Upper lobe of left lung (tissue), 6 donors: ENCODE measurements around the gene SRSF11. TPM values are rescaled to one million over a fixed set of nuclear protein-coding genes. Genes with fewer than 3 reads are reported as not detected.

ENCODE experiments used
- ATAC-seq, 2 donors: fragments of 200-7000 bp; cut with Tn5 transposase; one replicate each; pipeline ENCODE4 v1.9.1; 2022; ENCODE audit warnings: mild to moderate bottlenecking in 2 of 2, moderate library complexity in 2 of 2; ENCODE audit not compliant: low FRiP score in 2 of 2
- DNase-seq, 2 donors: peaks; one replicate each; pipeline ENCODE4 v3.0.0-alpha.2; 2019 to 2020
- H3K27ac ChIP-seq, 4 donors: fragments of 200-600 bp; sonication (generic); one replicate each; pipeline ENCODE4 v1.5.1; 2016 to 2019
- H3K27me3 ChIP-seq, 4 donors: fragments of 200-600 bp; sonication (generic); one replicate each; pipeline ENCODE4 v1.5.1; 2017 to 2019
- H3K36me3 ChIP-seq, 4 donors: fragments of 200-600 bp; sonication (generic); one replicate each; pipeline ENCODE4 v1.5.1; 2016 to 2019
- H3K4me1 ChIP-seq, 4 donors: fragments of 200-600 bp; sonication (generic); one replicate each; pipeline ENCODE4 v1.5.1; 2018 to 2019
- H3K4me3 ChIP-seq, 4 donors: fragments of 200-600 bp; sonication (generic); one replicate each; pipeline ENCODE4 v1.5.1; 2017 to 2019; ENCODE audit warnings: mild to moderate bottlenecking in 2 of 4, moderate library complexity in 1 of 4
- H3K9me3 ChIP-seq, 4 donors: fragments of 200-600 bp; sonication (generic); one replicate each; pipeline ENCODE4 v1.5.1; 2018 to 2019
- CTCF ChIP-seq, 6 experiments: fragments of 450-650 bp in 4 of 6; fragments of 200-600 bp in 2 of 6; sonication (generic) in 2 of 6; IDR thresholded peaks; one replicate each; pipeline ENCODE4 v1.5.1; 2016 to 2019; ENCODE audit warnings: antibody characterized with exemption in 6 of 6
- EP300 ChIP-seq, 4 donors: sonication (generic); formaldehyde crosslinking; IDR thresholded peaks; one replicate each; pipeline ENCODE4 v1.5.1; 2017; ENCODE audit warnings: antibody characterized with exemption in 4 of 4, control low read depth in 2 of 4
- POLR2A ChIP-seq, 4 donors: fragments of 450-650 bp; IDR thresholded peaks; one replicate each; pipeline ENCODE4 v1.5.1; 2016 to 2017; ENCODE audit warnings: antibody characterized with exemption in 4 of 4, mild to moderate bottlenecking in 2 of 4
- POLR2AphosphoS5 ChIP-seq, 2 donors: sonication (generic); formaldehyde crosslinking; IDR thresholded peaks; one replicate each; pipeline ENCODE4 v1.5.1; 2017; ENCODE audit warnings: antibody characterized with exemption in 2 of 2
- WGBS, 2 donors: methylation state at CpG; one replicate each; pipeline ENCODE4 v1.1.5; 2017 to 2018; 5-methylcytosine and 5-hydroxymethylcytosine counted together
- small RNA-seq, 4 donors: library from RNA; depleted of rRNA; stranded (forward); fragments of <200 nt; gene quantifications; one replicate each; pipeline ENCODE3, GENCODE V24; 2016
- total RNA-seq, 6 donors: library from RNA; depleted of rRNA in 4 of 6; stranded (reverse); fragments of >200 nt in 4 of 6; gene quantifications; one replicate each; pipeline versions ENCODE4 v1.1.0 to v1.2.1, GENCODE V29; 2016 to 2021
- donor health status: DM: no; HTN: no; CAD: no; lungs with moderate emphysema.
- donor health status: DM: no; HTN: yes; CAD: no; lungs with severe emphysema.

SRSF11 gene
- total RNA-seq, 6 donors from 2014 or later, result 97.6 to 662 (median 145) TPM

- Histone ChIP-seq H3K4me3 (no peak overlapping the region), H3K36me3 (peaks cover 6 to 49% (median 16%) of the 10 kb centered on the region in 4 donors), H3K9me3 (no peaks in the 10 kb centered on the region), H3K27me3 (no peaks in the 10 kb centered on the region), H3K27ac (no peak overlapping the region), H3K4me1 (no peaks in the 10 kb centered on the region)
- ATAC-seq, result no peak
- DNase-seq, result no peak
- 90 to 98% methylated on average over 1 of the region's 1 CpG for WGBS, 2 donors
- no peak for TF ChIP-seq POLR2A (IDR thresholded peaks at IDR 0.05)
These were observed 69.0 kb downstream of the SRSF11 start for GRCh38 chr1:70290218-70290617.

GRCh38 chr1:70293186-70293843 lies 72.1 kb downstream of the SRSF11 start:
- Histone ChIP-seq H3K36me3 (peaks cover 6 to 60% (median 16%) of the 10 kb centered on the region in 4 donors), H3K4me1 (no peaks in the 10 kb centered on the region), H3K9me3 (no peaks in the 10 kb centered on the region), H3K27ac (no peak overlapping the region), H3K27me3 (no peaks in the 10 kb centered on the region), H3K4me3 (no peak overlapping the region)
- TF ChIP-seq POLR2A (IDR thresholded peaks at IDR 0.05) (no peak), EP300 (IDR thresholded peaks at IDR 0.05) (no peak), CTCF (IDR thresholded peaks at IDR 0.05) (no peak), POLR2AphosphoS5 (IDR thresholded peaks at IDR 0.05) (no peak)
- ATAC-seq, result no peak
- no peak for DNase-seq

GRCh38 chr1:70295749-70296148 lies 74.6 kb downstream of the SRSF11 start:
- H3K36me3 ChIP-seq, result peaks cover 11 to 73% (median 21%) of the 10 kb centered on the region in 4 donors
- TF ChIP-seq EP300 (IDR thresholded peaks at IDR 0.05) (no peak), CTCF (IDR thresholded peaks at IDR 0.05) (no peak), POLR2AphosphoS5 (IDR thresholded peaks at IDR 0.05) (no peak), POLR2A (IDR thresholded peaks at IDR 0.05) (no peak)
- no peaks in the 10 kb centered on the region for H3K4me1 ChIP-seq
- H3K27me3 ChIP-seq, result no peaks in the 10 kb centered on the region
- no peak overlapping the region for H3K4me3 ChIP-seq
- no peaks in the 10 kb centered on the region for H3K9me3 ChIP-seq
- ATAC-seq, result no peak
- WGBS, 2 donors, result 96% methylated on average over 4 of the region's 4 CpGs
- DNase-seq, result no peak
- H3K27ac ChIP-seq, result no peak overlapping the region

DNA sequence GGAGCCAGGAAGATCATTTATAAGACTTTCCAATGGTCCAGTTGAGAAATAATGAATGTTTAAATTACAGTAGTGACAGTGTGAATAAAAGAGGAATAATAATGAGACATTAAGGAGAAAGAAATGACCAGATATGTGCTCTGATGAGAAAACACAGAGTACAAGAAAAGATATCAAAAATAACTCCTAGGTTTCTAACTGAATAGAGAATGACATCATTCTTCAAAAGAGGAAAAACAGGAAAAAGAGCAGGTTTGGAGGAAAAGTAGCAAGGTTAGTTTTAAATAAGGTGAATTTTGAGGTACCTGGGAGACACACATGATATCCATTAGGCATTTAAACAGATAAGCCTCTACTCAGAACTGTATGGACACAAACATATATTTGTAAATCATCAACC lies 78.3 kb downstream of the SRSF11 start:
- no peaks in the 10 kb centered on the region for H3K4me1 ChIP-seq
- no peak for TF ChIP-seq EP300 (IDR thresholded peaks at IDR 0.05)
- TF ChIP-seq POLR2A (IDR thresholded peaks at IDR 0.05), result no peak
- TF ChIP-seq CTCF (IDR thresholded peaks at IDR 0.05), result no peak
- TF ChIP-seq POLR2AphosphoS5 (IDR thresholded peaks at IDR 0.05), result no peak
- no peak for DNase-seq
- H3K9me3 ChIP-seq, result no peaks in the 10 kb centered on the region
- no peak overlapping the region for H3K4me3 ChIP-seq
- ATAC-seq, result no peak
- no peaks in the 10 kb centered on the region for H3K27me3 ChIP-seq
- H3K27ac ChIP-seq, result no peak overlapping the region
- H3K36me3 ChIP-seq, result peaks cover 5 to 52% (median 13%) of the 10 kb centered on the region in 4 donors

Small RNA genes within 50 kb of the gene (small RNA-seq; reads per million reads assigned to genes)
- gene RN7SL242P, result 0 to 0.07 (median 0.03) reads per million in 4 donors

Other genes with a start within 250 kb of the SRSF11 start
- gene LRRC40, start 15.8 kb upstream of the SRSF11 start, total RNA-seq, result 10 to 100 TPM in 3 of 6 donors, 1 to 10 TPM in 3; 7.5 to 18.3 (median 11.3) TPM
- 10 to 100 TPM; 13.0 to 37.4 (median 20.6) TPM for gene ANKRD13C, start 133.3 kb downstream of the SRSF11 start, total RNA-seq
- 1 to 10 TPM; 2.4 to 9.7 (median 5.9) TPM for gene CTH, start 189.9 kb downstream of the SRSF11 start, total RNA-seq